C4-2B (cell line): ENCODE data around the gene TGFBI.

ENCODE experiments used
- H3K27ac ChIP-seq: fragments of 450-650 bp; 2 replicates; pipeline ENCODE4 v1.5.1; 2017
- CTCF ChIP-seq: fragments of 450-650 bp; conservative IDR thresholded peaks from 2 replicates; pipeline ENCODE4 v1.5.1; 2017; ENCODE audit warnings: mild to moderate bottlenecking
- ZFX ChIP-seq: fragments of 450-650 bp; IDR thresholded peaks from 2 replicates; pipeline ENCODE4 v1.6.1; 2017

TGFBI gene

GRCh38 chr5:136086783-136087566 lies 58.2 kb downstream of the TGFBI start:
- TF ChIP-seq ZFX (no peak), CTCF (no peak)
- H3K27ac ChIP-seq = no peak overlapping the region

GRCh38 chr5:136087961-136088871 lies 59.4 kb downstream of the TGFBI start:
- peak overlapping the region; percentile 19 for H3K27ac ChIP-seq
- TF ChIP-seq ZFX (no peak), CTCF (no peak)

- H3K27ac ChIP-seq = no peak overlapping the region; the same call in 1 of the 2 replicates
- no peak for TF ChIP-seq ZFX
- TF ChIP-seq CTCF = no peak
Observed at GRCh38 chr5:136089791-136090190, 61.0 kb downstream of the TGFBI start.

GRCh38 chr5:136090319-136090718 lies 61.5 kb downstream of the TGFBI start:
- H3K27ac ChIP-seq = no peak overlapping the region
- TF ChIP-seq CTCF (no peak), ZFX (no peak)

GRCh38 chr5:136094189-136094912 lies 65.6 kb downstream of the TGFBI start:
- no peak overlapping the region for H3K27ac ChIP-seq
- TF ChIP-seq CTCF (no peak), ZFX (no peak)

GRCh38 chr5:136094913-136095641 lies 66.3 kb downstream of the TGFBI start:
- no peak for TF ChIP-seq CTCF
- TF ChIP-seq ZFX = no peak

More at GRCh38 chr5:136094913-136095641, 66.3 kb downstream of the TGFBI start:
- no peak overlapping the region for H3K27ac ChIP-seq
